Measurements from ENCODE around the gene C5orf15. TPM values are rescaled to one million over a fixed set of nuclear protein-coding genes. Genes with fewer than 3 reads are reported as not detected.

The C5orf15 gene
- total RNA-seq, 2 donors from 2014 or later, result 27.9 to 28.2 TPM

DNA sequence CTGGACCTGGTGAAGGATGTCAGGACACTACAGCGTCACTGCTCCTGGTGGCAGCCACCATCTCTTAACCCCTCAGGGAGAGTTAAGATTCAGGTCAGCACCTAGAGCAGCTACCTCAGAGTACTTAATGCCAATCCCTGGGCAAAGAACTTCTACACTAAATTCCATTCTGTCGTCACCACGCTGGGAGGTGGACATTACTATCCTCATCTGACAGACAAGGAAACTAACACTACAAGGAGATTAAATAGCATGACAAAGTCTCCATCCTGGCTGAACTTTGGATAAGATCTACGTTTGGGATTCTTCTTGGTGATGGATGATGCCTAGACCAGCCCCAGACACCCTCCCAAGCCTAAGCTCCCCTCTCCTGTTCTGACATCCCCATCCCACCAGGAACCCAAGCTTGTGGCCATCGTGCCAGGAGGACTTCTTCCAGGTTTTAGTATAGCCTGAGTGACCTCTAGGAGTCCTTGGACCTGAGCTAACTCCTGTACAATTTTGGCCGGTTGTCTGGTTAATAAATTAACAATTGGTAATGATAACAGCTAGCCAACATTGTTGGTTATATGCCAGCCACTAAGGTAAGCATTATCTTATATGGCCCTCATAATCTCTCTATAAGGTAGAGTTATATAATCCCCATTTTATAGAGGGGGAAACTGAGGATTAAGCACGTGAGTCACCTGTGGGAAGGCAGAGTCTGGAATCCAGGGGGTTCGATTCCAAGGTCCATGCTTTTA lies 54.8 kb downstream of the C5orf15 start:
- DNase-seq (no peak), ATAC-seq (no peak)
- intact Hi-C loops (cut with DNase I), result no loop called here

DNA sequence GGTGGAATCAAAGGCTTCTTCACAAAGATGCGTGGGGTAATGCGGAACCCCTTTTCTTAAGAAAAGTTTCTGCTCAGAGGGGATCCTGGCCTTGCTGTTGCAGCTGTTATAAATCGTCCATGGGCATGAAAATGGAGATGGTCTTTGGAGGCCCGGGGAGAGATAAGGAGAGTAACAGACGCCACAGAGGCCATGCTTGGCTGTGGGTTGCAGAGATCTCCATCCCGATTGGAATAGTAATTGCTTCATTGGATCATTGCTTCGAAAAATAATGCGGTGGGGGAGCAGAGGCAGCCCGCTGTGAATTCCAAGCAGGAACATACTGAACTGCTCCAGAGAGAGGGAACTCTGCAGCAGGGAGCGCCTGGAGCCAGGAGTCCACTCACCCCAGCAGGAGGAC lies 55.5 kb downstream of the C5orf15 start:
- intact Hi-C loops (cut with DNase I), result no loop called here
- ATAC-seq (no peak), DNase-seq (no peak)

DNA sequence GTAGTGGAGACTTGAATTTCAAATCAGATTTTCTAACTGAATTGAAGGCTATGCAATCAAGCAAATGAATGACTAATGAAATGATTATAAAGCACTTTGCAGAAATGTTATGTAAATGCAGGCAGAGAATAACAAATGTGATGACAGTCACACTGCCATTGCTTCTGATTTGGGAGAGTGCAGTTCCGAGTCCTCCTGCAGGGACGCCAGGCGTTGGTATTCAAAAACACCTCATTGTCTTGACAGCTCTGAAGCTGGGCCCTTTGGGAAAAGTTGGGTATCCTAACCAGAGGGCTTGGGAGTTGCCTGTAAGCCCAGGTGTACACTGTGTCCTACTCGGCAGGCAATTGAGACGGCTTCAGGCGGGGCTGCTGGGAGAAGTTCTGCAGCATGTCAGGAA lies 57.9 kb downstream of the C5orf15 start:
- DNase-seq (no peak), ATAC-seq (peak; percentile 73 to 80)
- intact Hi-C loops (cut with DNase I), result no loop called here

DNA sequence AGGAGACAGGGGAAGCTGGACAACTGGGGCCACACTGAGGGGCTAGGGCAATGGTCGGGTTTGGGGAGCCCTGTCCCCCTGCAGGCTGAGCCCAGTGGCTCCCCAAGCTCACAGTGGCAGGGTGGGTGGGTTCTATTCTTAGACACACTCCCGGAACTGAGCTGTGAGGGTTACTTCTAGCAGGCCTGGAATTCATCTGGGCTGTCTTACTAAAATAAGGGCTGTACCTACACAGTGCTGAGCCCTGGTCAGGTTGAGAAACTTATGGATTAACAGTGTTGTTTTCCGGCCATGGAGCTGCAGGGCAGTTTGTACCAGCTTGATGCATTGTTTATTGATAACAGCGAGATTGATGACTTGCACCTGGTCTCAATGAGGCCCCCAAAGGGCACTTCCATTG lies 58.8 kb downstream of the C5orf15 start:
- DNase-seq, result no peak
- ATAC-seq, result no peak
- intact Hi-C loops (cut with DNase I), result no loop called here

DNA sequence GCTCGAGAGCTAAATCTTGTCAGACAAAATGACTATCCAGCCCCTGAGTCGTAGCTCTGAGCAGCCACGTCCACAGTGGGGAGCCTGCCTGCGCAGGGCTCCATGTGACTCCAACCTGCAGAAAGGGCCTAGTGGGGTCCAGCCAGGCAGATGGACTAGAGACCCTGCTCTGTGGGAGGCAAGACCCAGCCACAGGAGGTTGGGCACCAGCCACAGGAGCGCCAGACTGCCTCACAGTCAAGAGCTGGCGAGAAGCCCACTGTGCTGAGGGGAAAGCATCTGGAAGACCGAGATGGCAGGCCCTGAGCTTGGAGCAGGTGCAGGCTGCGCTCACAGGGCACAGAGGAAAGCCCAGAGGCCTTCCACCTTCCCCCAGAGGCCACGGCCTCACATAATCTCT lies 61.4 kb downstream of the C5orf15 start:
- DNase-seq (peak; percentile 60), ATAC-seq (peak; percentile 61 to 62)

DNA sequence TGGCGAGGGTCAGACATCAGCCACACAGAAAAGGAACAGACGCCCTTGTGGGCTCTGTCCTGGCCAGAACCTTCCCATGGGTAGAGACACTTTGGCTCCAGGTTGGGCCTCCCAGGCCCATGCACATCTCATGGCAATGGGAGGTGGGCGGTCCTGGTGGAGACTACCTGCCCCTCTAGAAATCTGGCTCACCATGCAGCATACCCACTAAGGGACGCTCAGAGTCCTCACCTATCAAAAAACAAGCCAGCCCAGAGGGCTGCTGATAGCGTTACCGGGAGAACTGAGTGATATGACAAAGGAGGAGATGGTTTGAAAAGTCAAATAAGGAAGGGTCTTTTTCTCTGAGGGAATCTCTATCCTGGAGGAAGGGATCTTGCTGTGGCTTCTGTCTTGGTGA lies 62.1 kb downstream of the C5orf15 start:
- no peak for DNase-seq
- intact Hi-C loops (cut with DNase I), result no loop called here
- no peak for ATAC-seq

More for the DNA sequence above, 61.4 kb downstream of the C5orf15 start:
- intact Hi-C loops (cut with DNase I), result no loop called here

Other genes starting within 250 kb of the C5orf15 start
- 100 to 1,000 TPM; 275 to 362 TPM for gene VDAC1, start 36.4 kb upstream of the C5orf15 start, total RNA-seq
- gene TCF7, start 146.1 kb upstream of the C5orf15 start, total RNA-seq, result 1 to 10 TPM; 2.4 to 3.3 TPM
- 100 to 1,000 TPM; 391 to 436 TPM for gene SKP1, start 208.3 kb upstream of the C5orf15 start, total RNA-seq